Endothelial cell of umbilical vein (primary cell): ENCODE data around the gene MAP3K13. TPM values are rescaled to one million over a fixed set of nuclear protein-coding genes. Genes with fewer than 3 reads are reported as not detected.
"Not testable (repeated sequence)": the region's sequence is repeated elsewhere in the genome, so short reads cannot be mapped to it uniquely, and the experiment has no call there.

Source experiments
- BruUV-seq: library from RNA; stranded (reverse); fragments of 400-500 nt; replicated peaks from 2 replicates; lab custom pipeline; 2021; lab: Mats Ljungman, UMichigan
- CTCF ChIA-PET: fragments of 300-600, 350-600 bp; sonication (Branson Sonifier 250); formaldehyde crosslinking; loops from one replicate; lab custom pipeline; 2021; ENCODE audit warnings: antibody characterized with exemption, inconsistent platforms; lab: Charles Lee
- POLR2A ChIA-PET: fragments of 300-600, 350-600 bp; sonication (Branson Sonifier 250); formaldehyde crosslinking; loops from one replicate; lab custom pipeline; 2021; ENCODE audit warnings: antibody characterized with exemption, inconsistent platforms; lab: Charles Lee
- DNase-seq: peaks from one replicate; pipeline ENCODE4 v3.0.0-alpha.2; 2011; ENCODE audit warnings: low read depth, low spot score
- FAIRE-seq: peaks from 2 replicates; lab custom pipeline; 2011; peaks lifted over from hg19 to GRCh38; lab: Jason Lieb, UNC
- H2AFZ ChIP-seq: 2 replicates; pipeline ENCODE4 v1.6.0; 2012; ENCODE audit warnings: low read depth, low read length, control low read depth, inconsistent platforms
- H3K27ac ChIP-seq: 2 replicates; pipeline ENCODE4 v1.5.1; 2011; ENCODE audit warnings: low read depth, mild to moderate bottlenecking, control low read depth, low read length, moderate library complexity; ENCODE audit not compliant: insufficient read depth
- H3K27me3 ChIP-seq, 2 experiments: 2 replicates each; pipeline versions ENCODE4 v1.6.0 to v1.6.1; 2011; ENCODE audit warnings: low read length in 2 of 2, mixed read lengths in 1 of 2; ENCODE audit not compliant: control insufficient read depth in 2 of 2, insufficient read depth in 2 of 2
- H3K36me3 ChIP-seq, 2 experiments: 2 replicates in 1 of 2; 3 replicates in 1 of 2; pipeline ENCODE4 v1.5.1; 2011; ENCODE audit warnings: low read length in 2 of 2, mild to moderate bottlenecking in 1 of 2, moderate library complexity in 1 of 2; ENCODE audit not compliant: control insufficient read depth in 2 of 2, insufficient read depth in 2 of 2; ENCODE audit errors: extremely low read depth in 1 of 2
- H3K4me1 ChIP-seq: 3 replicates; pipeline ENCODE4 v1.5.1; 2011; ENCODE audit warnings: mild to moderate bottlenecking, low read length; ENCODE audit not compliant: control insufficient read depth, insufficient read depth; ENCODE audit errors: extremely low read depth
- H3K4me2 ChIP-seq: 2 replicates; pipeline ENCODE4 v1.6.1; 2011; ENCODE audit warnings: low read length, control low read depth, mixed read lengths; ENCODE audit not compliant: insufficient read depth
- H3K4me3 ChIP-seq, 3 experiments: fragments of 200-600 bp in 1 of 3; sonication (generic), shearing (Covaris generic) in 1 of 3; replicated peaks in 1 of 3; 2 replicates each; pipeline ENCODE4 v1.5.1; 2011 to 2016; ENCODE audit warnings: control low read depth in 3 of 3, low read length in 3 of 3, mild to moderate bottlenecking in 2 of 3, inconsistent platforms in 1 of 3, low read depth in 1 of 3, moderate library complexity in 1 of 3; ENCODE audit not compliant: insufficient read depth in 1 of 3
- H3K79me2 ChIP-seq: 2 replicates; pipeline ENCODE4 v1.6.0; 2012; ENCODE audit warnings: low read length, inconsistent platforms; ENCODE audit not compliant: control insufficient read depth, insufficient read depth
- H3K9ac ChIP-seq: replicated peaks from 2 replicates; pipeline ENCODE3; 2011; ENCODE audit warnings: low read length, control low read depth; ENCODE audit not compliant: insufficient read depth; ENCODE audit errors: extremely low read depth
- H3K9me1 ChIP-seq: replicated peaks from 3 replicates; pipeline ENCODE4 v1.6.0; 2011; ENCODE audit warnings: mild to moderate bottlenecking, low read length; ENCODE audit not compliant: control insufficient read depth, insufficient read depth; ENCODE audit errors: extremely low read depth
- H3K9me3 ChIP-seq: replicated peaks from 2 replicates; pipeline ENCODE4 v1.5.1; 2012; ENCODE audit warnings: low read length, inconsistent platforms; ENCODE audit not compliant: control insufficient read depth, insufficient read depth
- H4K20me1 ChIP-seq: replicated peaks from 2 replicates; pipeline ENCODE3; 2011; ENCODE audit warnings: mild to moderate bottlenecking, low read length; ENCODE audit not compliant: control insufficient read depth, insufficient read depth; ENCODE audit errors: extremely low read depth
- EZH2 ChIP-seq: IDR thresholded peaks from 2 replicates; pipeline ENCODE4 v1.6.1; 2012; ENCODE audit warnings: borderline replicate concordance, low read depth, mild to moderate bottlenecking, moderate library complexity, low read length, inconsistent platforms; ENCODE audit not compliant: severe bottlenecking
- FOS ChIP-seq: IDR thresholded peaks from 2 replicates; pipeline ENCODE4 v1.6.1; 2011; ENCODE audit warnings: mild to moderate bottlenecking, low read length, moderate library complexity, borderline replicate concordance; ENCODE audit not compliant: insufficient read depth
- GATA2 ChIP-seq: IDR thresholded peaks from 2 replicates; pipeline ENCODE4 v1.7.0; 2011; ENCODE audit warnings: low read depth, mild to moderate bottlenecking, moderate library complexity, mixed read lengths, low read length; ENCODE audit not compliant: insufficient read length, insufficient read depth
- JUN ChIP-seq: IDR thresholded peaks from 2 replicates; pipeline ENCODE4 v1.6.1; 2011; ENCODE audit warnings: borderline replicate concordance, low read depth; ENCODE audit not compliant: insufficient read length, insufficient read depth
- MYC ChIP-seq: IDR thresholded peaks from one replicate; pipeline ENCODE4 v1.6.1; 2011; ENCODE audit warnings: mild to moderate bottlenecking, low read depth, low read length
- POLR2A ChIP-seq: IDR thresholded peaks from 2 replicates; pipeline ENCODE4 v1.6.1; 2012; ENCODE audit warnings: low read depth, mild to moderate bottlenecking, control low read depth, low read length
- POLR2AphosphoS5 ChIP-seq: IDR thresholded peaks from 2 replicates; pipeline ENCODE4 v1.6.1; 2012; ENCODE audit warnings: low read depth, mild to moderate bottlenecking, control low read depth, low read length, moderate library complexity; ENCODE audit not compliant: insufficient read depth
- dilution Hi-C: fragments of 300-500 bp; cut with MboI; formaldehyde crosslinking; loops from one replicate; pipeline ENCODE4 v1.15.0; 2019; ENCODE audit warnings: low sequenced_read_pairs; ENCODE audit not compliant: extremely low pct_ligation_motif_present
- intact Hi-C: fragments of 100-400 bp; cut with micrococcal nuclease; formaldehyde crosslinking; loops from one replicate; pipeline ENCODE4 v1.10.0; 2022
- polyA plus RNA-seq, 4 experiments: library from polyadenylated mRNA; depleted of rRNA in 3 of 4; stranded (reverse) in 3 of 4; unstranded in 1 of 4; fragments of >200 nt; gene quantifications; 2 replicates each; pipeline versions ENCODE4 v1.2.1 to v1.2.3, GENCODE V29; 2011 to 2012; ENCODE audit warnings: missing spikeins in 1 of 4
- total RNA-seq: library from RNA; stranded (reverse); gene quantifications from 2 replicates; pipeline ENCODE4 v1.2.3, GENCODE V29; 2021
- TF ChIP-seq, protein P1 (sequence below), 2 donors: IDR thresholded peaks; 1 replicate in 1 of 2; 2 replicates in 1 of 2; pipeline ENCODE4 v1.5.1; 2011; ENCODE audit warnings: low read length in 2 of 2, mild to moderate bottlenecking in 2 of 2, moderate library complexity in 2 of 2, control low read depth in 1 of 2, inconsistent platforms in 1 of 2, low read depth in 1 of 2; ENCODE audit not compliant: insufficient read depth in 1 of 2; ENCODE audit errors: extremely low read depth in 1 of 2
- TF ChIP-seq, protein P2 (sequence below): IDR thresholded peaks from 2 replicates; pipeline ENCODE4 v1.6.1; 2011; ENCODE audit not compliant: insufficient read depth, insufficient read length

Gene MAP3K13
- total and polyA plus RNA-seq, 2 donors (not counting 3 experiments of a cell fraction or from before 2014, with no cell fraction given) = 6.2 to 15.4 TPM

DNA sequence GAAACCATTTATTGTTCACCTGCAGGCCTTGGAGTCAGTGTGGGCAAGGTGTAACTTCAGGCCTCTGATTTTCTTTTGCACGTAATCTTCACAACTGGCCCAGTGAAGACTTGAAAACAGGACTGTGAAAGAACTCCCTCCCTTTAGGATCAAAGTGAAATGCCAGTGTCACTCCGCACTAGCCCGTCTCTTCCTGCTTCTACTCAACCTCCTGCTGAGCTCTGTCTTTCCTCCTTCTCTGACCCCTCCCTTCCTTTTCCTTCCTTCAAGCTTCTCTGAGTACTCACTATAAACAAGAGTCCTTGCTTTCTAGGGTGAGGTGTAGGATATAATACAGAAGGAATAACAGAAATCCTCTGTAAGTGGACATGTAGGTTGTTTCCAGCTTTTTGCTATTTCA, 107.4 kb downstream of the MAP3K13 start:
- intact Hi-C loops (no loop called here), dilution Hi-C loops (no loop called here)
- no peaks in the 10 kb centered on the region for H3K27me3 ChIP-seq
- no peaks in the 10 kb centered on the region for H3K4me1 ChIP-seq
- BruUV-seq = no TSS peak
- CTCF ChIA-PET = interaction anchor here (1.1 to 1.8 kb wide), 3 partner anchors 8 to 89 kb away, joined by 4 to 14 read pairs (median 4); no protein-coding TSS in a partner anchor
- no peak overlapping the region for H3K9ac ChIP-seq
- no peak overlapping the region for H2AFZ ChIP-seq
- DNase-seq (no peak), FAIRE-seq (no peak)
- H3K4me3 ChIP-seq = no peak overlapping the region
- H3K9me3 ChIP-seq = no peaks in the 10 kb centered on the region
- no peaks in the 10 kb centered on the region for H3K9me1 ChIP-seq
- no peaks in the 10 kb centered on the region for H4K20me1 ChIP-seq
- POLR2A ChIA-PET = no interaction called here
- H3K79me2 ChIP-seq = no peaks in the 10 kb centered on the region
- no peak for TF ChIP-seq JUN
- no peak for TF ChIP-seq POLR2A
- H3K27ac ChIP-seq = no peak overlapping the region
- H3K4me2 ChIP-seq = no peak overlapping the region
- H3K36me3 ChIP-seq = no peaks in the 10 kb centered on the region

DNA sequence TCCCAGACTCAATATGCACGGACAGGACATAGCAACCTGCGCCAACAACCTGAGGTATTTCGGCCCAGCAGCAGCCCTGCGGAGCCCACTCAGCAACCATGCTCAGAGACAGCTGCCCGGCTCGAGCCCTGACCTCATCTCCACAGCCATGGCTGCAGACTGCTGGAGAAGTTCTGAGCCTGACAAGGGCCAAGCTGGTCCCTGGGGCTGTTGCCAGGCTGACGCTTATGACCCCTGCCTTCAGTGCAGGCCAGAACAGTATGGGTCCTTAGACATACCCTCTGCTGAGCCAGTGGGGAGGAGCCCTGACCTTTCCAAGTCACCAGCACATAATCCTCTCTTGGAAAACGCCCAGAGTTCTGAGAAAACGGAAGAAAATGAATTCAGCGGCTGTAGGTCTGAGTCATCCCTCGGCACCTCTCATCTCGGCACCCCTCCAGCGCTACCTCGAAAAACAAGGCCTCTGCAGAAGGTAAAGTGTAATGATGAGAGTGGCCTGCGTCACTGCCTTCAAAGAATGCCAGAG, 110.4 kb downstream of the MAP3K13 start:
- DNase-seq (no peak), FAIRE-seq (no peak)
- no peaks in the 10 kb centered on the region for H3K4me1 ChIP-seq
- TF ChIP-seq EZH2 (no peak), MYC (no peak), POLR2AphosphoS5 (no peak), GATA2 (no peak), FOS (no peak), POLR2A (no peak), JUN (no peak)
- TF ChIP-seq, protein P1, sequence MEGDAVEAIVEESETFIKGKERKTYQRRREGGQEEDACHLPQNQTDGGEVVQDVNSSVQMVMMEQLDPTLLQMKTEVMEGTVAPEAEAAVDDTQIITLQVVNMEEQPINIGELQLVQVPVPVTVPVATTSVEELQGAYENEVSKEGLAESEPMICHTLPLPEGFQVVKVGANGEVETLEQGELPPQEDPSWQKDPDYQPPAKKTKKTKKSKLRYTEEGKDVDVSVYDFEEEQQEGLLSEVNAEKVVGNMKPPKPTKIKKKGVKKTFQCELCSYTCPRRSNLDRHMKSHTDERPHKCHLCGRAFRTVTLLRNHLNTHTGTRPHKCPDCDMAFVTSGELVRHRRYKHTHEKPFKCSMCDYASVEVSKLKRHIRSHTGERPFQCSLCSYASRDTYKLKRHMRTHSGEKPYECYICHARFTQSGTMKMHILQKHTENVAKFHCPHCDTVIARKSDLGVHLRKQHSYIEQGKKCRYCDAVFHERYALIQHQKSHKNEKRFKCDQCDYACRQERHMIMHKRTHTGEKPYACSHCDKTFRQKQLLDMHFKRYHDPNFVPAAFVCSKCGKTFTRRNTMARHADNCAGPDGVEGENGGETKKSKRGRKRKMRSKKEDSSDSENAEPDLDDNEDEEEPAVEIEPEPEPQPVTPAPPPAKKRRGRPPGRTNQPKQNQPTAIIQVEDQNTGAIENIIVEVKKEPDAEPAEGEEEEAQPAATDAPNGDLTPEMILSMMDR (IDR thresholded peaks at IDR 0.05; ENCODE audit: extremely low read depth in 1 of 2, insufficient read depth in 1 of 2, low read depth in 1 of 2, low read length in 2 of 2) = no peak
- TF ChIP-seq, protein P2, sequence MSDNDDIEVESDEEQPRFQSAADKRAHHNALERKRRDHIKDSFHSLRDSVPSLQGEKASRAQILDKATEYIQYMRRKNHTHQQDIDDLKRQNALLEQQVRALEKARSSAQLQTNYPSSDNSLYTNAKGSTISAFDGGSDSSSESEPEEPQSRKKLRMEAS = no peak
- H3K9me3 ChIP-seq = no peaks in the 10 kb centered on the region
- H3K79me2 ChIP-seq = no peaks in the 10 kb centered on the region
- intact Hi-C loops = no loop called here
- H3K4me3 ChIP-seq = no peak overlapping the region
- dilution Hi-C loops = no loop called here
- ChIA-PET POLR2A (no interaction called here), CTCF (interaction anchor here (1.7 kb wide), 1 partner anchor 86 kb away, joined by 4 read pairs; no protein-coding TSS in a partner anchor)
- H2AFZ ChIP-seq = no peak overlapping the region
- no peaks in the 10 kb centered on the region for H3K36me3 ChIP-seq
- no peak overlapping the region for H3K4me2 ChIP-seq
- H3K9ac ChIP-seq = no peak overlapping the region
- BruUV-seq = no TSS peak
- no peaks in the 10 kb centered on the region for H3K9me1 ChIP-seq
- no peaks in the 10 kb centered on the region for H3K27me3 ChIP-seq
- no peaks in the 10 kb centered on the region for H4K20me1 ChIP-seq
- no peak overlapping the region for H3K27ac ChIP-seq

DNA sequence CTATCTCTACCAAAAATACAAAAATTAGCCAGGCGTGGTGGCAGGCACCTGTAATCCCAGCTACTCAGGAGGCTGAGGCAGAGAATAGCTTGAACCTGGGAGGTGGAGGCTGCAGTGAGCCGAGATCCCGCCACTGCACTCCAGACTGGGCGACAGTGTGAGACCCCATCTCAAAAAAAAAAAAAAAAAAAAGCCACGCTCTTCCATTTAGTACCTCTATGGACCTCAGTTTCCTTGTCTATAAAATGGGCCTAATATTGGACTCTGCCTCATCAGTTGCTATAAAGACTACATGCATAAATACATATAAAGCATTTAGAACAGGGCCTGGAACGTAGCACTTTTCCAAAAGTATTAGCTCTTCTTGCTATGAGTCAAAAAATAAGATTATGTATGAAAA, 112.0 kb downstream of the MAP3K13 start:
- CTCF ChIA-PET = interaction anchor here (1.6 to 1.7 kb wide), 2 partner anchors 14 to 84 kb away, joined by 3 to 4 read pairs; no protein-coding TSS in a partner anchor
- DNase-seq, H3K4me2 ChIP-seq, H2AFZ ChIP-seq, H3K27me3 ChIP-seq, FAIRE-seq, H3K36me3 ChIP-seq, H3K27ac ChIP-seq, H3K79me2 ChIP-seq, H3K9me1 ChIP-seq, dilution Hi-C loops, H3K4me1 ChIP-seq, BruUV-seq, H3K9me3 ChIP-seq, H3K4me3 ChIP-seq, H3K9ac ChIP-seq, POLR2A ChIA-PET, H4K20me1 ChIP-seq, intact Hi-C loops: not testable (repeated sequence)
